Measurements from ENCODE around the gene SYMPK.

DNA sequence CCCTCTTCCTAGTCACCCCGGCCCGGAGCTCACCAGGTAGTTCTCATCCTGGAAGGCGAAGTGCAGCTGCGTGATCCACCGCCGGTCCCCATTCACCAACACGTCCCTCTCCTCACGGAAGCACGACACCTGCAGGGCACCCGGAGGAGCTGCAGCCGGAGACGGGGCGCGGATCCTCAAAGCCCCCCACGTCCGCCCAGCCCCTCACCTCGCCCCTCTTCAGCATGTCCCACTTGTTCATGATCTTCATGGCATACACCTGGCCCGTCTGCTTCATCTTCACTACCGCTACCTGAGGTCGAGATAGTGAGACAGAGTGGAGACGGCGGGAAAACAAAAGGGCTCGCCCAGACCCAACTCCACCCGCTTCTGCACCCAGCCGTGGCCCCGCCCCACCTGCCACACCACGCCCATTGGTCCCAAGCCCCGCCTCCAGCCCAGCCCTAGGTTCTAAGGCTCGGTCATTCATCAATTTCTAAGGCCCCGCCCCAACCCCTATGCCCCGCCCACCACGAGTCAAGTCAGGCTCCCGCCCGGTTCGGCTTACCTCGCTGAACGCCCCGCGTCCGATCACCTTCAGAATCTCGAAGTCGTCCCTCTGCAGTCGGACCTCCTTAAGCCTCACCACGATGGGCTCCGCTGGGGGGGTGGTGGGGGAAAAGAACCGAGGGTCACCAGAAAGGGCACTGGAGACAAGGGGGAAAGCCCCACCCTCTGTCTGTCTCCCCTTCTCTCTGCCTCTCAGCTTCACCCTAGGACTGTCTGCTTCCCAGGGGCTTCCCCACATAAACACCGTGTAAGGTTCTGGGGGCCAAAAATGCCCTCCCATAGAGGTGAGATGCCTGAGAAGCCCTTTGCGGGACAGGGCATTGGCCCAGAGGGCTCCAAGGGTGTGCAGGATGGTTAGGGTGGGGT, 83.5 kb downstream of the SYMPK start:
- TF ChIP-seq CTCF (IDR thresholded peaks at IDR 0.05) (peak; percentile 71 to 87 (median 82)), POLR2A (IDR thresholded peaks at IDR 0.05) (no peak)
